Muscle layer of duodenum (tissue), 2 donors: ENCODE data around the gene TUBB4B.
"Not testable (repeated sequence)": the region's sequence is repeated elsewhere in the genome, so short reads cannot be mapped to it uniquely, and the experiment has no call there.

Source experiments
- H3K27ac ChIP-seq: one replicate; pipeline ENCODE4 v1.7.0; 2013; ENCODE audit warnings: mild to moderate bottlenecking, low read length
- H3K27me3 ChIP-seq: one replicate; pipeline ENCODE4 v1.7.0; 2013; ENCODE audit warnings: low read depth, mild to moderate bottlenecking, control low read depth, low read length
- H3K36me3 ChIP-seq, 2 donors: one replicate each; pipeline ENCODE4 v1.7.0; 2013; ENCODE audit warnings: low read length in 2 of 2, control low read depth in 1 of 2, mild to moderate bottlenecking in 1 of 2; ENCODE audit not compliant: insufficient read depth in 2 of 2, control insufficient read depth in 1 of 2
- H3K4me1 ChIP-seq, 2 donors: one replicate each; pipeline ENCODE4 v1.7.0; 2013; ENCODE audit warnings: low read length in 2 of 2, mild to moderate bottlenecking in 2 of 2, control low read depth in 1 of 2, moderate library complexity in 1 of 2; ENCODE audit not compliant: insufficient read depth in 2 of 2, control insufficient read depth in 1 of 2
- H3K4me3 ChIP-seq, 2 donors: one replicate each; pipeline ENCODE4 v1.7.0; 2013; ENCODE audit warnings: low read length in 2 of 2, low read depth in 1 of 2, mild to moderate bottlenecking in 1 of 2
- H3K9me3 ChIP-seq, 2 donors: one replicate each; pipeline ENCODE4 v1.7.0; 2013; ENCODE audit warnings: low read length in 2 of 2, control low read depth in 1 of 2, mild to moderate bottlenecking in 1 of 2; ENCODE audit not compliant: control insufficient read depth in 1 of 2
- donor health status: healthy.

The TUBB4B gene

GRCh38 chr9:137251490-137252268, 10.6 kb downstream of the TUBB4B start:
- H3K4me3 ChIP-seq: no peak overlapping the region
- no peaks in the 10 kb centered on the region for H3K27me3 ChIP-seq
- H3K4me1 ChIP-seq: peaks cover 7 to 19% of the 10 kb centered on the region in 2 donors
- H3K36me3 ChIP-seq: peaks cover 2 to 5% of the 10 kb centered on the region in 2 donors
- no peak overlapping the region for H3K27ac ChIP-seq
- no peaks in the 10 kb centered on the region for H3K9me3 ChIP-seq

- H3K36me3 ChIP-seq: peaks cover 5 to 9% of the 10 kb centered on the region in 2 donors
- H3K27me3 ChIP-seq: no peaks in the 10 kb centered on the region
- no peak overlapping the region for H3K4me3 ChIP-seq
- peaks cover 9 to 23% of the 10 kb centered on the region in 2 donors for H3K4me1 ChIP-seq
- H3K27ac ChIP-seq: no peak overlapping the region
- H3K9me3 ChIP-seq: no peaks in the 10 kb centered on the region
Observed at GRCh38 chr9:137252555-137253506, 11.7 kb downstream of the TUBB4B start.

GRCh38 chr9:137253717-137254623, 12.9 kb downstream of the TUBB4B start:
- H3K4me1 ChIP-seq: peaks cover 9 to 23% of the 10 kb centered on the region in 2 donors
- H3K9me3 ChIP-seq: no peaks in the 10 kb centered on the region
- peak overlapping the region; percentile 23 for H3K27ac ChIP-seq
- H3K4me3 ChIP-seq: peak overlapping the region; percentile 60 to 99
- peaks cover 10 to 15% of the 10 kb centered on the region in 2 donors for H3K36me3 ChIP-seq
- H3K27me3 ChIP-seq: no peaks in the 10 kb centered on the region

GRCh38 chr9:137254624-137255447, 13.7 kb downstream of the TUBB4B start, which contains the start of gene NELFB:
NELFB (plus strand) TSS chr9:137255327.
- peaks cover 9 to 23% of the 10 kb centered on the region in 2 donors for H3K4me1 ChIP-seq
- H3K9me3 ChIP-seq: no peaks in the 10 kb centered on the region
- peak within 1 kb of the TSS; percentile 81 to 99 for H3K4me3 ChIP-seq
- H3K27me3 ChIP-seq: no peaks in the 10 kb centered on the region
- H3K27ac ChIP-seq: peak within 1 kb of the TSS; percentile 23
- peaks cover 11 to 19% of the 10 kb centered on the region in 2 donors for H3K36me3 ChIP-seq

- no peaks in the 10 kb centered on the region for H3K9me3 ChIP-seq
- H3K27me3 ChIP-seq: no peaks in the 10 kb centered on the region
- peaks cover 9 to 23% of the 10 kb centered on the region in 2 donors for H3K4me1 ChIP-seq
- peak overlapping the region; percentile 81 to 99 for H3K4me3 ChIP-seq
- H3K27ac ChIP-seq: peak overlapping the region; percentile 16
- H3K36me3 ChIP-seq: peaks cover 11 to 19% of the 10 kb centered on the region in 2 donors
Observed at GRCh38 chr9:137255448-137256114, 14.5 kb downstream of the TUBB4B start.

GRCh38 chr9:137256362-137256761, 15.3 kb downstream of the TUBB4B start:
- peaks cover 9 to 23% of the 10 kb centered on the region in 2 donors for H3K4me1 ChIP-seq
- H3K27ac ChIP-seq: peak overlapping the region; percentile 16
- H3K27me3 ChIP-seq: no peaks in the 10 kb centered on the region
- no peaks in the 10 kb centered on the region for H3K9me3 ChIP-seq
- peaks cover 11 to 19% of the 10 kb centered on the region in 2 donors for H3K36me3 ChIP-seq
- peak overlapping the region; percentile 81 to 99 for H3K4me3 ChIP-seq

- Histone ChIP-seq H3K4me1 (peaks cover 9 to 23% of the 10 kb centered on the region in 2 donors), H3K9me3 (no peaks in the 10 kb centered on the region), H3K27me3 (no peaks in the 10 kb centered on the region), H3K27ac (no peak overlapping the region), H3K4me3 (peak overlapping the region in 1 of 2 donors; percentile 99), H3K36me3 (peaks cover 11 to 19% of the 10 kb centered on the region in 2 donors)
Observed at GRCh38 chr9:137256856-137257255, 15.8 kb downstream of the TUBB4B start.

GRCh38 chr9:137262173-137262908, 21.3 kb downstream of the TUBB4B start:
- H3K27ac ChIP-seq, H3K27me3 ChIP-seq, H3K9me3 ChIP-seq, H3K4me3 ChIP-seq, H3K4me1 ChIP-seq: not testable (repeated sequence)
- peaks cover 12 to 45% of the 10 kb centered on the region in 2 donors for H3K36me3 ChIP-seq

- Histone ChIP-seq H3K27me3 (no peaks in the 10 kb centered on the region), H3K4me1 (no peaks in the 10 kb centered on the region), H3K4me3 (no peak overlapping the region), H3K9me3 (no peaks in the 10 kb centered on the region), H3K36me3 (peaks cover 15 to 50% of the 10 kb centered on the region in 2 donors), H3K27ac (no peak overlapping the region)
Observed at GRCh38 chr9:137262909-137263285, 21.8 kb downstream of the TUBB4B start.
